ENCODE results near the gene TENM4. TPM values are rescaled to one million over a fixed set of nuclear protein-coding genes. Genes with fewer than 3 reads are reported as not detected.

TENM4 gene
- total and polyA plus RNA-seq, 2 of the 13 experiments (the other 11 are each of a cell fraction or from before 2014, with no cell fraction given) = not detected

DNA sequence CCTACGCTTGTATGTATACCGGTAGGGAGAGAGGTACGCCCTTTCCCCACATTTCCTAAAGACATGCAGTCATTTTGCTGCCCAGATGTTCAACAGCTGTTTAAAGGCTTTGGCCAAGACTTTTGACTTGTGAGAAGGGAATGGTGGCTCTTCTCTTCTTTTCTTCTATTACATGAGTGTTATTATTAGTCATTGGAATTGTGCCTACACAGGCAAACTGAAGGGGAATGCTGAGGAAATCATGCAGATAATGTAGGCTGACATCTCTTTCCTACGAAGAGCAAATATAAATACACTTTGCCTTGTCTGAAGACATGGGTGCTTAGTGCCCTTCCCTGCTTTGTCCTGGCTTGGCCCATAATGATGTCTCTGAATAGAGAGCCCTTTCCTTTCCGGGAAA is 671.9 kb downstream of the TENM4 start:
- POLR2A ChIA-PET = no interaction called here
- Histone ChIP-seq H3K79me2 (ENCODE audit: insufficient read depth, low read length) (no peaks in the 10 kb centered on the region), H3K4me3 (replicated peaks in 1 of 3; ENCODE audit: insufficient read depth in 1 of 3, low read depth in 2 of 3, low read length in 3 of 3) (no peak overlapping the region), H3K27me3 (ENCODE audit: control insufficient read depth in 1 of 2, insufficient read depth in 2 of 2, low read length in 2 of 2) (peaks cover 0 to 4% of the 10 kb centered on the region in 2 experiments; a peak in 1 of 5 replicates), H3K4me1 (ENCODE audit: insufficient read depth, low read length) (no peaks in the 10 kb centered on the region), H3K9ac (ENCODE audit: insufficient read depth, low read depth, low read length) (no peak overlapping the region), H3K9me3 (ENCODE audit: low read length) (no peaks in the 10 kb centered on the region), H3K36me3 (replicated peaks in 1 of 2; ENCODE audit: control insufficient read depth in 1 of 2, insufficient read depth in 2 of 2, low read length in 2 of 2) (no peaks in the 10 kb centered on the region), H3K27ac (ENCODE audit: extremely low read length, insufficient read depth, low read length) (no peak overlapping the region), H4K20me1 (ENCODE audit: insufficient read depth, low read length) (no peaks in the 10 kb centered on the region), H2AFZ (ENCODE audit: low read length) (no peak overlapping the region), H3K4me2 (ENCODE audit: low read depth, low read length) (no peak overlapping the region)
- in situ Hi-C loops (cut with HindIII; ENCODE audit: extremely low pct_ligation_motif_present, low pct_unique_long_range_greater_than_20kb) = no loop called here
- CTCF ChIA-PET (ENCODE audit: low intra/inter-chr PET ratio, low total read pairs) = no interaction called here
- WGBS (ENCODE audit: low lambda C conversion rate) = 41% methylated on average over 5 of the region's 5 CpGs
- no peak for DNase-seq (ENCODE audit: low spot score)
- no peak for ATAC-seq
- BruUV-seq (replicated peaks) = no TSS peak
- FAIRE-seq = no peak
- intact Hi-C loops (cut with micrococcal nuclease; ENCODE audit: unreplicated experiment) = no loop called here
- TF ChIP-seq ZKSCAN8 (CRISPR knock-in tag; IDR thresholded peaks at IDR 0.05; ENCODE audit: borderline replicate concordance) (no peak), PHF5A (CRISPR knock-in tag; IDR thresholded peaks at IDR 0.05; ENCODE audit: low read depth, unreplicated experiment) (no peak), FLYWCH1 (CRISPR knock-in tag; IDR thresholded peaks at IDR 0.05) (no peak), DNMT3B (CRISPR knock-in tag; conservative IDR thresholded peaks at IDR 0.05) (no peak), ASH2L (IDR thresholded peaks at IDR 0.05; ENCODE audit: insufficient read length, low read depth, low read length) (no peak), LCORL (IDR thresholded peaks at IDR 0.05) (no peak), LCORL (CRISPR knock-in tag; IDR thresholded peaks at IDR 0.05) (no peak), ZNF282 (IDR thresholded peaks at IDR 0.05; ENCODE audit: partially characterized antibody) (no peak), KDM4B (CRISPR knock-in tag; IDR thresholded peaks at IDR 0.05) (no peak)
- TF ChIP-seq, protein P1, sequence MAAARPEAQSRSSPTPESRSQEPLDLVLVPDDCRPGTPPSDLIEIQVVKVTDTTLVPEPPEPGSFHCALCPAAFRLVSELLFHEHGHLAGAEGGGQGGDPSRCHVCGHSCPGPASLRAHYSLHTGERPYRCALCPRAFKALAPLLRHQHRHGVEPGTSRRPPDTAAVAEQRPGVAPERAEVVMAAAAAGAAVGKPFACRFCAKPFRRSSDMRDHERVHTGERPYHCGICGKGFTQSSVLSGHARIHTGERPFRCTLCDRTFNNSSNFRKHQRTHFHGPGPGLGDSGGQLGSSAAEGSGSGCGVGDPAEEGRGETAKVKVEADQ (CRISPR knock-in tag; IDR thresholded peaks at IDR 0.05; ENCODE audit: borderline replicate concordance) = no peak
- TF ChIP-seq, protein P2, sequence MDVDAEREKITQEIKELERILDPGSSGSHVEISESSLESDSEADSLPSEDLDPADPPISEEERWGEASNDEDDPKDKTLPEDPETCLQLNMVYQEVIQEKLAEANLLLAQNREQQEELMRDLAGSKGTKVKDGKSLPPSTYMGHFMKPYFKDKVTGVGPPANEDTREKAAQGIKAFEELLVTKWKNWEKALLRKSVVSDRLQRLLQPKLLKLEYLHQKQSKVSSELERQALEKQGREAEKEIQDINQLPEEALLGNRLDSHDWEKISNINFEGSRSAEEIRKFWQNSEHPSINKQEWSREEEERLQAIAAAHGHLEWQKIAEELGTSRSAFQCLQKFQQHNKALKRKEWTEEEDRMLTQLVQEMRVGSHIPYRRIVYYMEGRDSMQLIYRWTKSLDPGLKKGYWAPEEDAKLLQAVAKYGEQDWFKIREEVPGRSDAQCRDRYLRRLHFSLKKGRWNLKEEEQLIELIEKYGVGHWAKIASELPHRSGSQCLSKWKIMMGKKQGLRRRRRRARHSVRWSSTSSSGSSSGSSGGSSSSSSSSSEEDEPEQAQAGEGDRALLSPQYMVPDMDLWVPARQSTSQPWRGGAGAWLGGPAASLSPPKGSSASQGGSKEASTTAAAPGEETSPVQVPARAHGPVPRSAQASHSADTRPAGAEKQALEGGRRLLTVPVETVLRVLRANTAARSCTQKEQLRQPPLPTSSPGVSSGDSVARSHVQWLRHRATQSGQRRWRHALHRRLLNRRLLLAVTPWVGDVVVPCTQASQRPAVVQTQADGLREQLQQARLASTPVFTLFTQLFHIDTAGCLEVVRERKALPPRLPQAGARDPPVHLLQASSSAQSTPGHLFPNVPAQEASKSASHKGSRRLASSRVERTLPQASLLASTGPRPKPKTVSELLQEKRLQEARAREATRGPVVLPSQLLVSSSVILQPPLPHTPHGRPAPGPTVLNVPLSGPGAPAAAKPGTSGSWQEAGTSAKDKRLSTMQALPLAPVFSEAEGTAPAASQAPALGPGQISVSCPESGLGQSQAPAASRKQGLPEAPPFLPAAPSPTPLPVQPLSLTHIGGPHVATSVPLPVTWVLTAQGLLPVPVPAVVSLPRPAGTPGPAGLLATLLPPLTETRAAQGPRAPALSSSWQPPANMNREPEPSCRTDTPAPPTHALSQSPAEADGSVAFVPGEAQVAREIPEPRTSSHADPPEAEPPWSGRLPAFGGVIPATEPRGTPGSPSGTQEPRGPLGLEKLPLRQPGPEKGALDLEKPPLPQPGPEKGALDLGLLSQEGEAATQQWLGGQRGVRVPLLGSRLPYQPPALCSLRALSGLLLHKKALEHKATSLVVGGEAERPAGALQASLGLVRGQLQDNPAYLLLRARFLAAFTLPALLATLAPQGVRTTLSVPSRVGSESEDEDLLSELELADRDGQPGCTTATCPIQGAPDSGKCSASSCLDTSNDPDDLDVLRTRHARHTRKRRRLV (CRISPR knock-in tag; IDR thresholded peaks at IDR 0.05) = no peak

All from HepG2 (cell line).